Thoracic aorta (tissue), 2 donors: Measurements from ENCODE around the gene PTPN14. TPM values are rescaled to one million over a fixed set of nuclear protein-coding genes. Genes with fewer than 3 reads are reported as not detected.

Experiments
- ATAC-seq: fragments of 150-250 bp; one replicate; pipeline ENCODE4 v1.8.0; 2017; ENCODE audit warnings: low read depth; ENCODE audit not compliant: insufficient number of reproducible peaks, low FRiP score
- DNase-seq: peaks from one replicate; pipeline ENCODE4 v3.0.0-alpha.2; 2020; ENCODE audit warnings: low spot score
- H3K27ac ChIP-seq, 2 donors: fragments of 200-600 bp; sonication (generic); 1 replicate in 1 of 2; 2 replicates in 1 of 2; pipeline ENCODE4 v1.5.1; 2016; ENCODE audit warnings: mild to moderate bottlenecking in 2 of 2, moderate library complexity in 2 of 2
- H3K27me3 ChIP-seq: fragments of 200-600 bp; sonication (generic); replicated peaks from 2 replicates; pipeline ENCODE4 v1.6.0; 2016; ENCODE audit warnings: mild to moderate bottlenecking; ENCODE audit not compliant: insufficient read depth
- H3K36me3 ChIP-seq: fragments of 200-600 bp; sonication (generic); one replicate; pipeline ENCODE4 v1.5.1; 2016
- H3K4me1 ChIP-seq, 2 donors: fragments of 200-600 bp; sonication (generic); 1 replicate in 1 of 2; 2 replicates in 1 of 2; pipeline versions ENCODE4 v1.5.1 to v1.6.0; 2016; ENCODE audit warnings: low read depth in 2 of 2, mild to moderate bottlenecking in 1 of 2; ENCODE audit not compliant: control insufficient read depth in 1 of 2
- H3K4me3 ChIP-seq: fragments of 200-600 bp; sonication (generic); 2 replicates; pipeline ENCODE4 v1.5.1; 2016; ENCODE audit warnings: mild to moderate bottlenecking
- H3K9me3 ChIP-seq: fragments of 200-600 bp; sonication (generic); 2 replicates; pipeline ENCODE4 v1.5.1; 2016
- total RNA-seq, 2 donors: library from RNA; depleted of rRNA; stranded (reverse); fragments of >200 nt; gene quantifications; one replicate each; pipeline versions ENCODE4 v1.1.0 to v1.2.3, GENCODE V29; 2016
- TF ChIP-seq, protein P1 (sequence below): fragments of 200-600 bp; sonication (generic); IDR thresholded peaks from one replicate; pipeline ENCODE4 v1.5.1; 2019; ENCODE audit warnings: antibody characterized with exemption

The PTPN14 gene
- total RNA-seq, 2 donors from 2014 or later: 33.3 to 63.8 TPM

GRCh38 chr1:214546886-214547641, 4.3 kb downstream of the PTPN14 start:
- Histone ChIP-seq H3K27ac (no peak overlapping the region), H3K9me3 (no peaks in the 10 kb centered on the region), H3K4me1 (peaks cover 7 to 34% of the 10 kb centered on the region in 2 donors), H3K36me3 (no peaks in the 10 kb centered on the region), H3K4me3 (no peak overlapping the region), H3K27me3 (no peaks in the 10 kb centered on the region)
- TF ChIP-seq, protein P1, sequence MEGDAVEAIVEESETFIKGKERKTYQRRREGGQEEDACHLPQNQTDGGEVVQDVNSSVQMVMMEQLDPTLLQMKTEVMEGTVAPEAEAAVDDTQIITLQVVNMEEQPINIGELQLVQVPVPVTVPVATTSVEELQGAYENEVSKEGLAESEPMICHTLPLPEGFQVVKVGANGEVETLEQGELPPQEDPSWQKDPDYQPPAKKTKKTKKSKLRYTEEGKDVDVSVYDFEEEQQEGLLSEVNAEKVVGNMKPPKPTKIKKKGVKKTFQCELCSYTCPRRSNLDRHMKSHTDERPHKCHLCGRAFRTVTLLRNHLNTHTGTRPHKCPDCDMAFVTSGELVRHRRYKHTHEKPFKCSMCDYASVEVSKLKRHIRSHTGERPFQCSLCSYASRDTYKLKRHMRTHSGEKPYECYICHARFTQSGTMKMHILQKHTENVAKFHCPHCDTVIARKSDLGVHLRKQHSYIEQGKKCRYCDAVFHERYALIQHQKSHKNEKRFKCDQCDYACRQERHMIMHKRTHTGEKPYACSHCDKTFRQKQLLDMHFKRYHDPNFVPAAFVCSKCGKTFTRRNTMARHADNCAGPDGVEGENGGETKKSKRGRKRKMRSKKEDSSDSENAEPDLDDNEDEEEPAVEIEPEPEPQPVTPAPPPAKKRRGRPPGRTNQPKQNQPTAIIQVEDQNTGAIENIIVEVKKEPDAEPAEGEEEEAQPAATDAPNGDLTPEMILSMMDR: no peak
- DNase-seq (no peak), ATAC-seq (no peak)

GRCh38 chr1:214546084-214546483, 5.3 kb downstream of the PTPN14 start:
- ATAC-seq (no peak), DNase-seq (no peak)
- TF ChIP-seq, protein P1: no peak
- H3K27ac ChIP-seq: no peak overlapping the region
- no peaks in the 10 kb centered on the region for H3K27me3 ChIP-seq
- H3K4me3 ChIP-seq: no peak overlapping the region
- H3K4me1 ChIP-seq: peaks cover 7 to 34% of the 10 kb centered on the region in 2 donors
- no peaks in the 10 kb centered on the region for H3K36me3 ChIP-seq
- no peaks in the 10 kb centered on the region for H3K9me3 ChIP-seq

GRCh38 chr1:214545293-214545692, 6.1 kb downstream of the PTPN14 start:
- H3K9me3 ChIP-seq: no peaks in the 10 kb centered on the region
- H3K4me1 ChIP-seq: peaks cover 10 to 33% of the 10 kb centered on the region in 2 donors
- H3K27me3 ChIP-seq: no peaks in the 10 kb centered on the region
- ATAC-seq: no peak
- TF ChIP-seq, protein P1: no peak
- H3K4me3 ChIP-seq: no peak overlapping the region
- no peak overlapping the region for H3K27ac ChIP-seq
- DNase-seq: no peak
- no peaks in the 10 kb centered on the region for H3K36me3 ChIP-seq

DNA sequence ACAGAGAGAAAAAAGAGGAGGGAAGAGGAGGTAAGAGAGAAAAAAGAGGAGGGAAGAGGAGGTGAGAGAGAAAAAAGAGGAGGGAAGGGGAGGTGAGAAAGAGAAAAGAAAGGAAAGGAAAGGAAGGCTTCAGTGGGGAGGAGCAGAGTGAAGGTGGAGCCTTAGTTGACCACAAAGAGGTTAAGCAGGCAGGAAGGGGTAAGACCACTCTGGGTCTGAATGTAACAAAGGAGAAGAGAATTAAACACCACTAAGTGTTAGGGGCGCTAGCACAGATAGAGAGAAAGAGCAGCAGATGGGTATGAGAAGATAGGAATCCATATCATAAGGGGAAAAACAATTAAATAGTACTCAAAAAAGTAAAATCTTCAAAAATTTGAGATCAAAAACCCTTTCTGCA, 6.6 kb downstream of the PTPN14 start:
- Histone ChIP-seq H3K36me3 (no peaks in the 10 kb centered on the region), H3K27me3 (no peaks in the 10 kb centered on the region), H3K27ac (no peak overlapping the region), H3K4me3 (no peak overlapping the region), H3K4me1 (peaks cover 10 to 28% of the 10 kb centered on the region in 2 donors), H3K9me3 (no peaks in the 10 kb centered on the region)
- TF ChIP-seq, protein P1: no peak
- DNase-seq (no peak), ATAC-seq (no peak)

GRCh38 chr1:214542275-214543199, 8.9 kb downstream of the PTPN14 start:
- Histone ChIP-seq H3K4me3 (no peak overlapping the region), H3K27ac (no peak overlapping the region), H3K9me3 (no peaks in the 10 kb centered on the region), H3K27me3 (no peaks in the 10 kb centered on the region), H3K36me3 (no peaks in the 10 kb centered on the region), H3K4me1 (peaks cover 6 to 12% of the 10 kb centered on the region in 2 donors)
- ATAC-seq: no peak
- TF ChIP-seq, protein P1: no peak
- DNase-seq: no peak
